Sciatic nerve (tissue), 2 donors: ENCODE measurements around the gene INHBB. TPM values are rescaled to one million over a fixed set of nuclear protein-coding genes. Genes with fewer than 3 reads are reported as not detected.
A peak's percentile ranks its signal among the peaks of the same experiment; 100 is the strongest.

Experiments
- ATAC-seq: fragments of 200-7000 bp; cut with Tn5 transposase; one replicate; pipeline ENCODE4 v1.9.1; 2020; ENCODE audit warnings: mild to moderate bottlenecking, moderate library complexity
- DNase-seq: peaks from one replicate; pipeline ENCODE4 v3.0.0-alpha.2; 2020; ENCODE audit warnings: low spot score
- intact Hi-C: fragments of 100-400 bp; cut with DNase I; formaldehyde crosslinking; loops from one replicate; pipeline ENCODE4 v1.14.2; 2022
- total RNA-seq: library from RNA; stranded (reverse); fragmentation: NEBNext Ultra II Directional; extraction: Animal tissue kit (Norgen Biotek cat#: 25700); gene quantifications from one replicate; pipeline ENCODE4 v1.2.1, GENCODE V29; 2021
- donor health status: DM: no; HTN: no; CAD: no.
- donor health status: DM: no; HTN: no; CAD: no.

The INHBB gene
- total RNA-seq, 1 donor from 2014 or later = 37.4 TPM

DNA sequence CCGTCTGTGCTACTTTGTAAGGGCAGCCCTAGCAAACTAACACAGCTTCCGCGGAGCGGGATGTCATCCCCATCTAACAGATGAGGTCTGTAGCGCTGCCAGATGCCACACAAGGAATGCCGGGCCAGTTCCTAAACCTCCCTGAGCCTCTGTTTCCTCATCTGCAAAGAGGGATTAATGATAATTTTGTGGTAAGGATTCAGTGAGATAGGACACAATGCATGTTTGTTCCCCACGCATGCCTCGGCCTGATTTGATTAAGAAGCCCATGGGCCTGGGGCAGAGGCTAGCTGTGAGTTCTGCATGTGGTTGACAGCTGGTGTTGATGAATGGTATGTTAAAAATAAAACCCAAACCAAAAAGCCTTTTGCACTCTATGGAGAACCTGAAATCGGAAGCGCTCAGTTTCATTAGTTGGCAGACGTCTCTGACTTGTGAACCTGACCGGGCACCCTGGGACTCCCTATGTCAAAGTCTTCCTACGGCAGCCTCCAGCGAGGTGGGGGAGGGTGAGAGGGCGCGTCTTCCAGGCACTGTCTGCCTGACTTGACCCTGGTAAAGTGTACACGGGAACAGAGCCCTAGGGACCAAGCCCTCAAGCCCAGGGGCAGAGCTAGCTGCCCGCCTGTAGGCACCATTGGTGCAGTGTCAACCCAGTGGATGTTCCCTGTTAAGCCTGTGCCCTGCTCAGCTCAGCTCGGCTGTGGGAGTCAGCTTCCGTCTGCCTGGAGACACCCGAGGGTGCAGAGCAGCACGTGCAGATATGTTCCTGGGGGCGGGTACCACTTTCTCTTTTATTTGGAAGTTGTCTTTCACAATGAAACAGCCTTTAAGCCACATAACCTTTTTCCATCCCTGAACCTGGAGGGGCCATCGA lies 14.8 kb upstream of the INHBB start:
- DNase-seq (no peak), ATAC-seq (peak; percentile 64)
- intact Hi-C loops = no loop called here

DNA sequence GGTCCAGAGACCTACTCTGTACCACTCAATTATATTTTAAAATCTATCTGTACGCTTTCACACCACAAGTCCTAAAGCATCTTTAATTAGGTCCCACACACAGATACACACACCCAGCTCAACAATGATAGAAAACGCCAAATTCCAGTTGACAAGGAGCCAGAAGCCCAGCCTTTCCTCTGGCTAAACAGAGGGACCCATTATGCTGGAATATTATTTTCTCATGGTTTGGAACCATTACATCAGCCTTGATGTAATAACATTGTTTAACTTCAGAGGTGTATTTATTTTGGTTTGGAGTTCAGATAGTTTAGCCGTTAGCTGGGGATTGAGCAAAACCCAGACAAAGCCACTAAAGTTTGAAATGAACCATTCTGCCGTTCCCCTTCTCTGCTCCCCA lies 14.0 kb upstream of the INHBB start:
- intact Hi-C loops = no loop called here
- DNase-seq (no peak), ATAC-seq (peak; percentile 85)

DNA sequence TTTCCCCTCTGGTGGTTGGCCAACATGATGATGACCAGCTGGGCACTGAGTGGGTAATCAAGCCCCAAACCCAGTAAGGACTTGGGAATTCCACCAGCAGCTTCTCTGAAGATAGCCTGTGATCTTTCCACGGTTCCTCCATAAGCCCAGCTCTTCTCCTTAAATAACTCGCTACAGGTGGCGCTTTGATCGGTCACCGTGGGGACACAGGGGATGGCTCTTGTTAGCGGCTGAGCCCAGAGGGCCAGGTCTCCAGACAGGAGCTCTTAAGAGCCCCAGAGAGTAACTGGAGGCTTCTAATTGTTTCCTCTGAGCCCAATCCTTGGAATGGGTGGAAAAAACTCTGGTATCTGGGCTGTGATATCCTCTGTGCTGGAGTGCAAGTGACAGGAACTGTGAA lies 13.6 kb upstream of the INHBB start:
- ATAC-seq (no peak), DNase-seq (no peak)
- intact Hi-C loops = no loop called here

DNA sequence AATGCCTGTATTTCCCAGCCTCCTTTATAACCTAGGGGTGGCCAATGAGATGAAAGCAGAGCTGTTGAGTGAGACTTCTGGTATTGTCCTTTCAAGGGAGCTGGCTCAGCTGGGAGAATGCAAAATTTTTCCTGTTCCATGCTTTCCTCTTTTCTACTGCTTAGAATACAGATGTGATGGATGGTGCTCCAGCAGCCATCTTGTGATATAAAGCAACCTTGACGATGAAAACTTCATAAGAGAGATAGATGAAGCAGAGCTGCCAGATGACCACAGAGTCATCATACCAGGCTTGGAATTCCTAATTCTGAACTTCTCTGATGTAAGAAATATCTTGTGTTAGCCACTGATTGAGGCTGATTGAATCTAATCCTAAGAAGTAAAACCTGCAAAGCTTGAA lies 11.9 kb upstream of the INHBB start:
- intact Hi-C loops = no loop called here
- DNase-seq (no peak), ATAC-seq (no peak)

DNA sequence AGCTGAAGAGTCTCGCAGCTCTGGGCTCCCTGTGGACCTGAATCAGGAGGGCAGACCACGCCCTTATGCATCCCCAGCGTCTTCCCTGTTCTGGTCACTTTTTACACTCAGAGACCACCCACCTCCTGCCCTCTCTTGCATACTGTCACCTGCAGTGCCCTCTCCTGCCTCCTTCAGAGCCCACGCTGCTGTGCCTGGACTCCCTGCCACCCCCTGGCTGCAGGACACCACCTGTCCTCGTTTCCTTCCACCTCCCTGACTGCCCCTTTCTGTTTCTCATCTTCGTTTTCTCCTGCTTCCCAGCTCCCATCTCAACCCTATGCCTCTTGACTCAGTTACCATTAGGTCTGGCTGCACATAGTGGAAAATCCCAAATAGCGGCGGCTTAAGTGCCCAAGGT lies 9.2 kb upstream of the INHBB start:
- no peak for ATAC-seq
- intact Hi-C loops = no loop called here
- no peak for DNase-seq

DNA sequence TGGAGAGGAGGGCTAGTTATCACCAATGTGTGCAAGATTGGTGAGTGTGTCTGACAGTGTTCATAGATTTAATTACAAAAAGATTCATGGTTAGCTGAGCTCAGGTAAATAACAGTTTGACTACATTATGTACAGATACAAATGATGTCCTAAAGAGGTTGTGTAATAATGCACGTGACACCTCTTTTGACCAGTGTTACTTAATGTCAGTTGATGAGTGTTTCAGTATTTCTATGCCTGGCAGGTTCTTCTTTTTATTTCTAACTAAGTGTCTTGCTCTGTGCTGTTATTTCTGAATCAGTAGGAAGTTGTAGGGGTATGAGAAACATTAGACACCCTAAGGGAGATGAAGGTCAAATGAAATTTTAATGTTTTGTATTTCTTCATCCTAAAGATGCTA lies 7.9 kb upstream of the INHBB start:
- intact Hi-C loops = no loop called here
- no peak for ATAC-seq
- DNase-seq = no peak

DNA sequence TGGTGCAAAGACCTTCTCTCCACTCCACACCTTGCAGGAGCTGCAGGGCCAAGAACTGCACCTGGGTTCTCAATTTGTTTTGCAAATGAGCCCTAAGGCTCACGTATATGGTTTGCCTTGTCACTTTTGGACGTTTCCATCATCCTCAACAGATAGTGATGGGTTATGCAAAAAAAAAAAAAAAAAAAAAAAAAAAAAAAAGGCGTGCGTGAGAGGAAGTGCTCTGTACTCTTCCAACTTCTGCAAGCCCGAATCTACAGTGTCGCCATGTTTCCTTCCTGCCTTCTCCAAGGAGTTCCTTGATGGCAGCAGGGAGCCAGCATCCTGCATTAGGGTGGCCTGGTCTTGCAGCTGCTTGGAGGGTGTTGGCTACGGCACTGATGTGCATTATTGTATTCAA lies 4.0 kb upstream of the INHBB start:
- intact Hi-C loops = no loop called here
- no peak for ATAC-seq
- DNase-seq = no peak

DNA sequence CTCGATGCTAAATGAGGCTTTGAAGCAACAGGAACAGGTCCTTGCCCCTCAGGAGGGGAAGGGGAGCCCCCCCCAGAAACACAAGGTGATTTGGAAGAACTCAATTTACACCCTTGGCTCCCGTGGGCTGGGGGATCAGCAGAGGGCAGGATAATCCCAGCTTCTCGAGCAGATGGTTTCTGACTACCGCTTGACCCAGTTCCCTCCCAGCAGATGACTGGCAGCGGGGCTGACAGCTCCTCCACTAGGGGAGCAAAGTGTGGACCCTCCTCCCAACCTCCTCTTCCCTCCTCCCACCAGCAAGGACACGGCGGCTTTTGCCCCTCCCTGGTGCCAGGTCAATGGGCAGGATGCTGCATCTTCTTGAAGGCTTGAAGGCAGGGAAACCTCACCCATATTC lies 3.5 kb upstream of the INHBB start:
- intact Hi-C loops = no loop called here
- DNase-seq (no peak), ATAC-seq (no peak)

DNA sequence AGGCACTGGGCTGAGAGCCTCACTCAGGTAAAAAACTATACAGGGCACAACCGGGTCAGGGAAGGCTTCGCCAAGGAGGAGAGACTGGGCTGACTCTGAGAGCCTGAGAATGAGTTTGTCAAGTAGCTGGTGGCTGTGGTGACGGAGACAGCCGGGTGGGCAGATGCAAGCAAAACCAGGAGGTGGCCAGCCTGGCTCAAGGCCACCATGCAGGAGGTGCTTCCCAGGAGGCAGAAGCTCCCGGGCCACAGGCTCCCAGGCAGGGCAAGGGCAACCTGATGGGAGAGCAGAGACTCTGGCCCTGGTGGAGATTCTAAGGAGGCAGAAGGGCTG lies 2.9 kb upstream of the INHBB start:
- DNase-seq = no peak
- intact Hi-C loops = no loop called here
- ATAC-seq = no peak

DNA sequence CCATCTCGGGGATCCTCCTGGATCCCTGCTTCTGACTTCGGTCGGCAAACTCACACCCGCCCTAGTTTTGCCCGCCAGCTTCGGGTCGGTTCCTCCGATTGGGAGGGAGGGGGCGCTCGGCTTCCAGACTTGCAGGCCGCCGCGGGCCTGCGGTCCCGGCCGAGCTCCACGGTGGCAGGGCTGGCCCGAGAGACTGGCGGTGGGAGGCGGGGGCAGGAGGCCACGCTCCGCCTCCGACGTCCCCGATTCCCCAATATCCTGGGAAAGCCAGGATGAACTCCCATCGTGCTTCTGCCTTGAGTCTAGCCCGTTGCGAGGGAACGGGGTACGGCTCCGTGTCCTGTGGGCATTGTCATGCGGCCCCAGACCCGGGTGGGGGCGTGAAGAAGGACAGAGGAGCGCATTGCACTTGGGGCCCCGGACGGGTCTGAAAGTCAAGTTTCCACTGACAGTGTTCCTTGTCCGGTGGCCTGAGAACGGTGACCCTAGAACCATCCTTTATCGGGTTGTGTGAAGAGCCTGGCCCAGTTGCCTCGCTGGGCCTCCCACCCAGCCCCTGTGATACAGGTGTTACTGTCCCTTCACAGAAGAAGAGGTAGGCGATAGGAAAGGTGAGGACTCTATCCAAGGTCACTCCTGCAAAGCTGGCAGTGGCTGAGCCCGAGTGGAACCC lies 2.4 kb upstream of the INHBB start:
- DNase-seq (peak; percentile 89), ATAC-seq (peak; percentile 90)
- intact Hi-C loops = no loop called here

DNA sequence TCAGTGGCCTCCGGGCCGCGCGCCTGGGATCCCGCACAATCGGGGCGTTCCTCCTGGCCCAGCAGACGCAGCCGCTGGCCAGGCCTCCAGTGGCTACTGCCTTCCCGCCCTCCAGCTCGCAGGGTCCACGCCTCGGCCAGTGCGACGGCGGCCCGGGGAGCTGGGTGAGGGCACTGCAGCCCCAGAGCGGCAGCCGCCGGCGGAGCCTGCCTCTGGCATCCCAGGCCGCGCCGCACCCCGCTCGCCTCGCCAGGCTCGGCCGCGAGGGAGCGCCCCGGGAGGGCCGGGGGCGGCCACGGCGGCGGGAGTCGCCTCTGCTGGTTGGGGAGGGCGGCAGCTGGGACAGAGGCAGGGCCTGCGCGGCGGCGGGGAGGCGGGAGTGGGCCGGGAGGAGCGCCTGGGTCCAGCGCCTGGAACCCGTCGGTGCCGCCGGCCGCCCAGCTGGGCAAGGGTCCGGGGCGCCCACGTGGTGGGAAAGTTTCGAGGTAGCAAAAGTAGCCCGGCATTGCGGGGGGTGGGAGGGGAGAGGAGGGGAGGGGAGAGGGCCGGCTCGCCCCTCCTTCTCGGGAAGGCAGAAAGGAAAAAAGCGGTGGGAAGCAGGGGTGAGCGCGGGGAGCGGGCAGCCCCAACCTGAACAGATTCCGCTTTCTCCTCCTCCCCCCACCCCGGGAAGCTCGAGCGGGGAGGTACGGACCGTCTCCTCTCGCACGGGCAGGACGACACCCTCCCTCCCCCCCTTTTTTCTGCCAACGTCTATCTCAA lies 1.5 kb upstream of the INHBB start:
- DNase-seq (no peak), ATAC-seq (peak; percentile 16)

DNA sequence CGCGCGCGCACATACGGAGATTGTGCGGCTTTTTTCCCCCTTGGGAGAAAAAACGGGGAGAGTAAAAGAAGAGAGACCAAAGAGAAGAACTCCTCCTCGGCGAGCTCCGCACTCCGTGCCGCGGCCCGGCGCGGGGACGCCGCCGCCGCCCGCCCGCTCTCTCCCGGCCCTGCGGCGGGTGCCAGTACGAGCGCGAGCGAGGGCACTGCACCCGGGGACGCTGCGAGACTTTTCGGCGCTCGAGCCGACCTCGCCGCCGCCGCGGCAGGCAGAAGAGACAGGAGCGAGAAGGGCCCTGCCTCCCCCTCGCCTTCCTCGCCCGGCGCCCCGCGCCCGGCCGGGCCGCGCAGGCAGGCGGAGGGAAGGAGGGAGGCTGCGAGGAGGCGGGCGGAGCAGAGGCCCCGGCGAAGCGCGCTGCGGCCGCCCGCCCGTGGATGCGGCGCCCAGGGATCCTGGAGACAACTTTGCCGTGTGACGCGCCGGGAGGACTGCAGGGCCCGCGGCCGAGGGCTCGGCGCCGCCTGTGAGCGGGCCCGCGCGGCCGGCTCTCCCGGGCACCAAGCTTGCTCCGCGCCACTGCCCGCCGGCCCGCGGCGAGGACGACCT lies 857 bp upstream of the INHBB start:
- intact Hi-C loops = loop anchor here (5.0 kb wide), 1 partner anchor 332 kb away; no protein-coding TSS in a partner anchor
- ATAC-seq = no peak

More for the DNA sequence above, 1.5 kb upstream of the INHBB start:
- intact Hi-C loops = no loop called here

DNA sequence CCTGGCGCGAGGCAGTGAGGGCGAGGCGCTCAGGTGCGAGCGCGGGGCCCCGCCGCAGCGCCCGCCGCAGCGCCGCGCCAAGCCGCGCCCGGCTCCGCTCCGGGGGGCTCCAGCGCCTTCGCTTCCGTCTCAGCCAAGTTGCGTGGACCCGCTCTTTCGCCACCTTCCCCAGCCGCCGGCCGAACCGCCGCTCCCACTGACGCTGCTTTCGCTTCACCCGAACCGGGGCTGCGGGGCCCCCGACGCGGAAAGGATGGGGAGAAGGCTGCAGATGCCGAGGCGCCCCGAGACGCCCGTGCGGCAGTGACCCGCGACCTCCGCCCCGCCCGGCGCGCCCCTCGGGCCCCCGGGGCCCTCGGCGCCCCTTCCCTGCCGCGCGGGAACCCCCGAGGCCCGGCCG lies 328 bp upstream of the INHBB start:
- intact Hi-C loops = loop anchor here (5.0 kb wide), 1 partner anchor 332 kb away; no protein-coding TSS in a partner anchor
- DNase-seq = no peak
- no peak for ATAC-seq

More for the DNA sequence above, 857 bp upstream of the INHBB start:
- no peak for DNase-seq

DNA sequence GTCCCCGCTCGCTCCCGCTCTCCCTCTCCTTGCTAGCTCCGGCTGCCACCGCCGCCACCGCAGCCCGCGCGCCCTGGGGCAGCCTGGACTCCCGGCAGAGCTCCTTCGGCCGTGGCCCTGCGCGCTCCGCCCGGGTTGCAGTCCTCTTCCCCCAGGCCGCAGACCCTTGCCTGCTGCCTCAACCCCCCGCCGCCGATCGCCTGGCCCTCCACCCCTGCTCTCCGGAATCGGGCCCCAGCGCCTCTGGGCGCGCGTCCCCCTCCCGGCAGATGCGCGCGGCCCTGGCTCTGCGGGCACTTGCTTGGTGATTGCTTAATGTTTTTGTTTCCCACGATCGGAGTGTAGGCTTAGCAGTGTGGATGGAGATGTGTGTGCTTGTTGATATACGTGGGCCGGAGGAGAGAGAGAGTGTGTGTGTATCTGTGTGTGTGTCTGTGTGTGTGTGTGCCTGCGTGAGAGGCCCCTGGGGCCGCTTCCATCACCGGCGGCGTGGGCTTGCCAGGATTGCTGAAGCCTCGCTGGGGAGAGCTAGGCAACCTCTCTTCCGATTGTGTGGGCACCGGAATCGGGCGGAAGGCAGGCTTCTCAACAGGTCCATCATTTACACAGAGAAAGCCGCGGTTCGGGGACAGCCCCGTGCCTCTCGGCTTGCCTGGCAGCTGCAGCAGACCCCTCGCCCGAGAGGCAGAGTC lies 877 bp downstream of the INHBB start:
- intact Hi-C loops = loop anchor here (5.0 kb wide), 1 partner anchor 330 kb away; no protein-coding TSS in a partner anchor
- ATAC-seq (peak; percentile 35), DNase-seq (no peak)

DNA sequence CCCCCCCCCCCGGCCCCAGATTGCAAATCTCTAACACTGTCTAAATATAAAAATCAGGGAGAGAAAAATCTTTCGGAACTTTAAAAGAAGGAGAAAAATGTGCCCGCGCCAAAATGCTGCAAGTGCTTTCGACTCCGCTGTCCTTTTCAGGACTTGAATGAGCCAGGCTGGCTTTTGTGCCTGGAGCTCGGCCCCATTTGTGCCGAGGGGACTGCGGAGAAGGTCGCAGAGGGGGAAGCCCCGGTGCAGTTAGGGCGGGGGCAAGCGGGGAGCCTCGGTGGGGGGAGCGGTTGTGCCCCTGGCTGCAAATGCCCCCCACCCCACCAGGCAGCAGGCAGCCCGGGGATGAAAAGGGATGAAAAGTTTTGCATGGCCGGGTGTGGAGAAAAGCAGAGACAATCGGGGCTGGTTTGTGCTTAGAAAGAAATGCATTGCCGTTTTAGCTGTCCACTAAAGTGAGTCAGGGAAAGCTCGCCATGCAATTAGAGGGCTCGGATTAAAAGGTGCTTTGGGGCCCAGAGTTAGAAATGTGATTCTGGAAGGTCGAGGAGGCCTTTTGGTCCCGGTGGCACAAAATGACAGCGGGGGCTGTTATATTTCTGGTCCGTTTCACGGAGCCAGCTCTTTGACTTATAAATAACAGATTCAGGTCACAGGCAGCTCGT lies 1.6 kb downstream of the INHBB start:
- DNase-seq (no peak), ATAC-seq (no peak)
- intact Hi-C loops = loop anchor here (5.0 kb wide), 1 partner anchor 330 kb away; no protein-coding TSS in a partner anchor

DNA sequence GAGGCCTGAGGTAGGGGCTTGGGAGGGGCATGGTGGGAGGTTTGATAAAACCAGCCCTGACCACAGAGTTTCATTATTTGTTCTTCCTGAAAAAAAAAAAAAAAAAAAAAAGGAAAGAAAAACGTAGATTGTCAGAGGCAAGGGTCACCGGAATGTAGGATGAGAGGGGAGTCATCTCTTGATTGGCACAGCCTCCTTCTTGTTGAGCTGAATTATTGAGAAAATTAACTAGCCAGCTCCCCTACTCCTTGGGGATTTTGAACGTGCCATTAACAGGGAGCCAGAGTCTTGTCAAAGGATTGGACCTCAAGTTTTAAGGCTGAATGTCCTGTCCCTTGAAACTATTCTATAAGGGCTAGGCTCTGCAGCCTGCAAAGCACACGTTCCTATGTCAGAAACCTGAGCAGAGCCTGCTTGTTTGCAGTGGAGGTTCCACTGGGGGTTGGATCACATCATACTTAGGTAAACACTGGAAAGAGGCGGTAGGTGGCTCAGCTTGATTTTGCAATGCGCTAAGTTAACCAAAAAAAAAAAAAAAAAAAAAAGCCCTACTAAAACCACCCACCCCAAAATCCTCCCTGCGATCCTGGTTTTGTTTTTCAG lies 2.3 kb downstream of the INHBB start:
- ATAC-seq = peak; percentile 47
- intact Hi-C loops = loop anchor here (5.0 kb wide), 1 partner anchor 329 kb away; no protein-coding TSS in a partner anchor

DNA sequence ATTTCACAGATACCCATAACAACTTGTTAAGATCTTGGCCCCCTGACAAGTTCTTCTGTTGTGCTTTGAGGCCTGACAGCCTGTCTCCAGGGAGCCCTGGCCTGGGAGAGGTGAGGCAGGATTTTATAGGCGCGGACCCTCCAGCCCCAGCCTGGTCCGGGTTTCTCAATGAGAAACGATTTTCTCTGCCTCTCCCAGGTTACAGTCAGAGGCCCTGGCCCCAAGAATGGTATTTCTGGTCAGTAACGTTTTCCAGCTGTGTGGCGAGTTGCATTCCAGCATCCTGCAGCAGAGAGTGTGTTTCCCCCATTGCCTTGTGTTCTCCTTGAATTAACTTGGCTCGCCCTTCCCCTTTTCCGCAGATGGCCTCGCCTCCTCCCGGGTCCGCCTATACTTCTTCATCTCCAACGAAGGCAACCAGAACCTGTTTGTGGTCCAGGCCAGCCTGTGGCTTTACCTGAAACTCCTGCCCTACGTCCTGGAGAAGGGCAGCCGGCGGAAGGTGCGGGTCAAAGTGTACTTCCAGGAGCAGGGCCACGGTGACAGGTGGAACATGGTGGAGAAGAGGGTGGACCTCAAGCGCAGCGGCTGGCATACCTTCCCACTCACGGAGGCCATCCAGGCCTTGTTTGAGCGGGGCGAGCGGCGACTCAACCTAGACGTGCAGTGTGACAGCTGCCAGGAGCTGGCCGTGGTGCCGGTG lies 3.0 kb downstream of the INHBB start:
- intact Hi-C loops = loop anchor here (5.0 kb wide), 1 partner anchor 328 kb away; no protein-coding TSS in a partner anchor
- ATAC-seq (peak; percentile 49), DNase-seq (no peak)

More for the DNA sequence above, 2.3 kb downstream of the INHBB start:
- no peak for DNase-seq
